H1 (cell line): ENCODE results near the gene POLN. TPM values are rescaled to one million over a fixed set of nuclear protein-coding genes. Genes with fewer than 3 reads are reported as not detected.

Experiments used
- HDAC6 ChIP-seq: IDR thresholded peaks from one replicate; pipeline ENCODE4 v1.7.1; 2012; ENCODE audit warnings: low read depth, mild to moderate bottlenecking, inconsistent platforms, low read length, moderate library complexity
- POLR2A ChIP-seq, 2 experiments: IDR thresholded peaks; 1 replicate in 1 of 2; 2 replicates in 1 of 2; pipeline ENCODE4 v1.6.1; 2011; ENCODE audit warnings: low read depth in 2 of 2, low read length in 2 of 2, mild to moderate bottlenecking in 2 of 2; ENCODE audit errors: control extremely low read depth in 1 of 2
- RXRA ChIP-seq: IDR thresholded peaks from 2 replicates; pipeline ENCODE4 v1.6.1; 2011; ENCODE audit warnings: low read depth, mild to moderate bottlenecking, low read length, moderate library complexity; ENCODE audit not compliant: insufficient read depth
- SIRT6 ChIP-seq: IDR thresholded peaks from one replicate; pipeline ENCODE4 v1.7.1; 2012; ENCODE audit warnings: low read length, inconsistent platforms
- SP1 ChIP-seq: IDR thresholded peaks from 2 replicates; pipeline ENCODE4 v1.6.1; 2011; ENCODE audit warnings: low read depth, low read length
- SRF ChIP-seq: IDR thresholded peaks from 2 replicates; pipeline ENCODE4 v1.6.1; 2011; ENCODE audit warnings: mild to moderate bottlenecking, low read depth, low read length, moderate library complexity
- YY1 ChIP-seq: IDR thresholded peaks from 2 replicates; pipeline ENCODE4 v1.6.1; 2011; ENCODE audit warnings: low read depth, mild to moderate bottlenecking, low read length
- polyA plus RNA-seq, 7 experiments: library from polyadenylated mRNA; depleted of rRNA in 3 of 7; stranded (reverse) in 5 of 7; unstranded in 2 of 7; fragments of >200 nt in 5 of 7; fragments of 200-250 nt in 2 of 7; gene quantifications; 1 replicate in 5 of 7; 2 replicates in 1 of 7; 4 replicates in 1 of 7; pipeline versions ENCODE4 v1.2.1 to v1.2.3, GENCODE V29; 2011 to 2013; ENCODE audit warnings: missing spikeins in 2 of 7, mixed read lengths in 2 of 7
- total RNA-seq: library from RNA; stranded (reverse); fragmentation: NEBNext Ultra II Directional; extraction: Animal tissue kit (Norgen Biotek cat#: 25700); gene quantifications from 2 replicates; pipeline ENCODE4 v1.2.1, GENCODE V29; 2021

POLN gene
- total and polyA plus RNA-seq, 2 of the 8 experiments (the other 6 are each of a cell fraction or from before 2014, with no cell fraction given) = 0.98 to 1.5 TPM

- TF ChIP-seq SP1 = no peak
- no peak for TF ChIP-seq RXRA
- no peak for TF ChIP-seq POLR2A (IDR thresholded peaks at IDR 0.05; ENCODE audit: control extremely low read depth in 1 of 2, low read depth in 2 of 2, low read length in 2 of 2)
- TF ChIP-seq YY1 = no peak
- no peak for TF ChIP-seq HDAC6
- no peak for TF ChIP-seq SRF
- no peak for TF ChIP-seq SIRT6
Observed at GRCh38 chr4:2259541-2260343, 17.8 kb upstream of the POLN start (continued).
